ENCODE data around the gene B4GALNT3.
A peak's percentile ranks its signal among the peaks of the same experiment; 100 is the strongest.

B4GALNT3 gene

DNA sequence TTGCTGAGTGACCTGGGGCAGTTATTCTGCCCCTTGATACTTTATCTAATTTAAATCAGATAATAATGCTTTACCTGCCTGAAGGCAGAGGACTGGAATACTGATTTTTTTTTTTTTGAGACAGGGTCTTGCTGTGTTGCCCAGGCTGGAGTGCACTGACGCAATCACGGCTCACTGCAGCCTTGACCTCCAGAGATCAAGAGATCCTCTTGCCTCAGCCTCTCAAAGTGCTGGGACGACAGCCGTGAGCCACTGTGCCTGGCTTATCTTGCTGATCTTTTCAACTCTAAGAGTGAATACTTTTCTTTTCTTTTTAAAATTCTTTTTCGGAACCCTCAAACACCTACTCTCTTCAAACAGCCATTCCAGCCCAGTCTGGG, 699 bp upstream of the B4GALNT3 start:
- H3K36me3 Mint-ChIP-seq (ENCODE audit: insufficient read depth), result peaks cover 3% of the 10 kb centered on the region
- peak overlapping the region; percentile 29 to 58 for H3K27ac Mint-ChIP-seq
- ATAC-seq (replicated peaks), result no peak
- no peak for DNase-seq
- no peaks in the 10 kb centered on the region for H3K9me3 Mint-ChIP-seq
- H3K4me3 Mint-ChIP-seq, result peak overlapping the region; percentile 80 to 93
- H3K4me1 Mint-ChIP-seq (ENCODE audit: low read depth in 2 of 2), result peaks cover 20 to 38% of the 10 kb centered on the region in 2 donors
- H3K27me3 Mint-ChIP-seq, result peaks cover 0 to 8% of the 10 kb centered on the region in 2 donors

DNA sequence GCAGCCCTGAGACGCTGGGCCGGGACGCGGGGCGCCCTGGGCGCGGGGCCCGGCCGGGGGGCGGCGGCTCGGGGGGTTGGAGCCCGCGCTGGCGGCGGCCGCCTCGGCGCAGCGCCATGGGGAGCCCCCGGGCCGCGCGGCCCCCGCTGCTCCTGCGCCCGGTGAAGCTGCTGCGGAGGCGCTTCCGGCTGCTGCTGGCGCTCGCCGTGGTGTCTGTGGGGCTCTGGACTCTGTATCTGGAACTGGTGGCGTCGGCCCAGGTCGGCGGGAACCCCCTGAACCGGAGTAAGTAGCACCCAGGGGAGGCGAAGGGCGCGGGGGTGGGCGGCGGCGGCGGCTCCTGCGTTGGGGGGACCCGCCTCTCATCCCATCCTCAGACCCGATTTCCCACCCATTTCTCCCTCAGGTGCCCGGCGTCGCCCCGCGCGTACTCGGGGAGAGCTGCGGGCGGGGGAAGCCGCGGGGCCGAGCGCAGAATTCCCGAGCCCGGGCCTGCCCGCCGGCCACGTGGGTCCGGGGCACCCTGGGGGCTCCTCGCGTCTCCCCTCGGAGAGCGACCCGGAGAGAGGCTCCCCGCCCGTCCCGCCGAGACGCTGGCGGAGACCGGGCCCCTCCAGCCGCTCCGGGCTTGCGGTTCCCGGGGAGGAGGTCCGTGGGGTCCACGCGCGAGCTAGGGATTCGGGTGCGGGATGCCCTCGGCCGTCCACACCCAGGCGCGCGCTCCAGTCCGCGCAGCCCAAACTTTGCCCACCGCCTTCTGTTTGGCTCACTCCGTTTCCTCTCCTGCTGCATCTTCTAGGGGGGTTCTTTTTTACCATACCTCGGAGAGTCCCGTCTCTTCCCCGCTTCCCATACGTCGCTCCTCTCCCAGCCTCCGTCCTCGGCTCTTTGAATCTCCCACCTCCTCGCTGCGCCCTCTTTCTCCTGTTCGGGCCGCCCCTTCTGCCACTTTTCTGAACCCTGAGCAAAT, 807 bp downstream of the B4GALNT3 start:
- DNase-seq, result peak; percentile 32 to 41 (median 37)
- Mint-ChIP-seq H3K36me3 (ENCODE audit: insufficient read depth) (no peaks in the 10 kb centered on the region), H3K9me3 (no peaks in the 10 kb centered on the region), H3K4me1 (ENCODE audit: low read depth in 2 of 2) (peaks cover 24 to 34% of the 10 kb centered on the region in 2 donors), H3K27ac (peak overlapping the region; percentile 59 to 86), H3K4me3 (peak overlapping the region; percentile 86 to 93), H3K27me3 (peaks cover 0 to 8% of the 10 kb centered on the region in 2 donors)
- ATAC-seq (replicated peaks), result peak; percentile 75

- H3K27ac Mint-ChIP-seq, result peak overlapping the region; percentile 59 to 86
- H3K4me3 Mint-ChIP-seq, result peak overlapping the region; percentile 86 to 93
- H3K4me1 Mint-ChIP-seq (ENCODE audit: low read depth in 2 of 2), result peaks cover 24 to 34% of the 10 kb centered on the region in 2 donors
- H3K36me3 Mint-ChIP-seq (ENCODE audit: insufficient read depth), result no peaks in the 10 kb centered on the region
- no peak for DNase-seq
- peaks cover 0 to 8% of the 10 kb centered on the region in 2 donors for H3K27me3 Mint-ChIP-seq
- no peak for ATAC-seq (replicated peaks)
- H3K9me3 Mint-ChIP-seq, result no peaks in the 10 kb centered on the region
Measured at GRCh38 chr12:461425-461824, 1.7 kb downstream of the B4GALNT3 start.

DNA sequence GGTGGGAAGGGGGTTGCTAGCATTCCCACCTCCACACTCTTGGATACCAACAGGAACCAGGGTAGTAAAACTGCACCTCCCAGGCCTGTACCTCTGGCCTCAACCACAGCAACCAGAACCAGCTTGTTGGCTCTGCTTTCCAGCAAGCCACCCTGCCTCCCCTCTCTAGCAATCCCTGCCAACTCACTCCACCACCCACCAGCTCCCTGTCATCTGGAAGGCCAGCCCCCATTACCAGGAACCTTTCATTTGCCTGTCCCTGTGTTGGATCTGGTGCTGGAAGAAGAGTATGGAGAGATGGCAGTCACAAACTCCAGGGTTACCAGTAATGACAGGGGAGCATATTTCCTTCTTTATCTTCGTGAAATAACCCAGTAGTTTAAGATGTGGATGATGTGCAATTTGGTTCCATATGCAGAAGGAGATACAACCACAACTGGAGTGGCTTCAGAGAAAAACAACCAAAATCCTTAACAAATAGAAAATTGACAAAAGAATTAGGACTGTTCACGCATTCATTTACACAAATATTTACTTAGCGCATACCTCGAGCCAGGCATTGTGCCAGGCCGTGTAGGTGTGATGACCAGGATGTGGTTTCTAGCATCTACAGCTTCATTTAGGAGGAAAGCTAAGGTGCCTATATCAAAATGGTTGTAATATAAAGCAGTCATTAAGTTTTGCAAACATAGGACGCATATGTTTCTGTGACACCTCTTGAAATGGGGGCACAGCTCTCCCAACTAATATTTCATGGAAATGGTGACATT, 3.4 kb downstream of the B4GALNT3 start:
- H3K4me1 Mint-ChIP-seq (ENCODE audit: low read depth in 2 of 2), result peaks cover 24 to 34% of the 10 kb centered on the region in 2 donors
- DNase-seq (peak in 2 of 3 experiments; percentile 21 to 26), ATAC-seq (replicated peaks) (peak; percentile 40)
- H3K9me3 Mint-ChIP-seq, result no peaks in the 10 kb centered on the region
- peaks cover 0 to 8% of the 10 kb centered on the region in 2 donors for H3K27me3 Mint-ChIP-seq
- no peak overlapping the region for H3K27ac Mint-ChIP-seq
- H3K4me3 Mint-ChIP-seq, result no peak overlapping the region
- no peaks in the 10 kb centered on the region for H3K36me3 Mint-ChIP-seq (ENCODE audit: insufficient read depth)

GRCh38 chr12:464484-465267, 4.9 kb downstream of the B4GALNT3 start:
- no peaks in the 10 kb centered on the region for H3K36me3 Mint-ChIP-seq (ENCODE audit: insufficient read depth)
- no peak for DNase-seq
- peaks cover 21 to 28% of the 10 kb centered on the region in 2 donors for H3K4me1 Mint-ChIP-seq (ENCODE audit: low read depth in 2 of 2)
- no peak for ATAC-seq (replicated peaks)
- no peaks in the 10 kb centered on the region for H3K9me3 Mint-ChIP-seq
- H3K27ac Mint-ChIP-seq, result no peak overlapping the region
- H3K27me3 Mint-ChIP-seq, result peaks cover 0 to 8% of the 10 kb centered on the region in 2 donors
- no peak overlapping the region for H3K4me3 Mint-ChIP-seq

DNA sequence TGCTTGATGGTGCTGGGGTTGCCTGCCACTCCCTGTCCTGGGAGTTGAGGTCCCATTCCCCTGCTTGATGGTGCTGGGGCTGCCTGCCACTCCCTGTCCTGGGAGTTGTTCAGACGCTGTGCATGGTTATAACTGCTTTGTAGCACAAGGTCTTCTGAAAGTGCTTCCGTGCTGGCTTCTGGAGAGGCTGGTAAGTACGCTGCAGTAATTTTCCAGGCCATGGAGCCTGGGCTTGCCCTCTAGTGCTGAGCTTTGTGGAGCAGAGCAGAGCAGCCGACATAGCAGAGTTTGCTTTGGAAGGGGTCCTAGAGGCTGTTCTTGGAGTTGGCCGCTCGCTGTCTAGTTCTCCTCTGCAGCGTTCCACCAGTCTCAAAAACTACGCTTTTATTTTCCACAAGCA, 6.3 kb downstream of the B4GALNT3 start:
- ATAC-seq (replicated peaks), result no peak
- Mint-ChIP-seq H3K4me3 (no peak overlapping the region), H3K9me3 (no peaks in the 10 kb centered on the region), H3K4me1 (ENCODE audit: low read depth in 2 of 2) (peaks cover 19 to 25% of the 10 kb centered on the region in 2 donors), H3K27ac (no peak overlapping the region), H3K36me3 (ENCODE audit: insufficient read depth) (no peaks in the 10 kb centered on the region), H3K27me3 (peaks cover 0 to 4% of the 10 kb centered on the region in 2 donors)
- no peak for DNase-seq

GRCh38 chr12:466762-467161, 7.0 kb downstream of the B4GALNT3 start:
- no peaks in the 10 kb centered on the region for H3K27me3 Mint-ChIP-seq
- no peak overlapping the region for H3K4me3 Mint-ChIP-seq
- no peaks in the 10 kb centered on the region for H3K9me3 Mint-ChIP-seq
- DNase-seq, result no peak
- no peaks in the 10 kb centered on the region for H3K36me3 Mint-ChIP-seq (ENCODE audit: insufficient read depth)
- ATAC-seq (replicated peaks), result no peak
- H3K4me1 Mint-ChIP-seq (ENCODE audit: low read depth in 2 of 2), result peaks cover 15 to 23% of the 10 kb centered on the region in 2 donors
- no peak overlapping the region for H3K27ac Mint-ChIP-seq

DNA sequence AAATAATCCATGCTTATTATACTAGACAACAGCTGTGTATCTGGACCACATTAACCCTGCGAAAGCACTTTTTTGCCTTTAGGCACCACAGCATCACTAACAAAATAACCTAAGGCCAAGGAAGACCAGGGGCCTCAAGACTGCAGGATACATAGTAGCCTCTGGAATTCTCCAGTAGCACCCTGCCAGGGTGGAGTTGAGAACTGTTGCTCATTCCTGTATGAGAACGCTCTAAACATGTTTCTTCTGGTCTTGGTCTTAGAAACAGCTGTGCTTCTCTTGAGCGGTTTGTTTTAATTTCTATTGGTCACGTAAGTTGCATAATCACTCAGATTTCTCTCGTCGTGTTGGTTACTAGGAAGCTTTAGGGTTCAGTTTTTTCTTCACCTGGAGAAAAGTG, 7.9 kb downstream of the B4GALNT3 start:
- ATAC-seq (replicated peaks), result no peak

DNA sequence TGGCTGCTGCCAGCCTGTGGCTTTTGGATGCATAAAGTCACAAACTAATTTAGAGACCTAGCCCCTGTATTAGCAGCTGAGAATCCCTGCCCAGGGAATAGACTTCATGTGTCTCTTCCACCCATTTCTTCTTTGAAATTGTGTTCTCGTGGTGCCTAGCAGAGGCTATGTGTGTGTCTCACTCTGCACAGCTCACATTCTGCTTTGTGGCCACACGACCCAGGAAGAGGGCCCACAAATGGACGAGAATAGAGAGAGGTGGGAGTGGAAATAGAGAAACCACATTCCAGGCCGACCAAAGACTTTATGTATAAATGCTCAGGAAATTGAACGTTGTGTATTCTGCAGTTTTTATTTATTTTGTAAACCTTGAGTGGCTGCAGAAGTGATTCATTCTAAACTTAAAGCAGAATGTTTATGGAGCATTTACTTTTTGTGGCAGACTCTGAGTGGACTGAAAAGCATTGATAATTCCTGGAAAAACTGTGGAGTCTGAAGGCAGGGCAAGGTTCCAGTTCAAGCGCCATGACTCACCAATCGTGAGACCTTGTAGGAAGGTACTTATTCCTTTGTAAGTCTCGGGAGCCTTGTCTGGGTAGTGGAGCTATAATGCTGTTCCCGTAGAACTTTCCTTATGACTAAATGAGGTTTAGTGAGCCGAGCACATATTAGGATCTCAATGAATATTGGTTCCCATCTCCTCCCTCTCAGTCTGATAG, 9.1 kb downstream of the B4GALNT3 start:
- Mint-ChIP-seq H3K36me3 (ENCODE audit: insufficient read depth) (no peaks in the 10 kb centered on the region), H3K4me3 (no peak overlapping the region), H3K27me3 (peaks cover 0 to 8% of the 10 kb centered on the region in 2 donors), H3K9me3 (no peaks in the 10 kb centered on the region), H3K27ac (no peak overlapping the region), H3K4me1 (ENCODE audit: low read depth in 2 of 2) (peaks cover 4 to 5% of the 10 kb centered on the region in 2 donors)
- ATAC-seq (replicated peaks) (no peak), DNase-seq (no peak)

More for the DNA sequence above, 7.9 kb downstream of the B4GALNT3 start:
- H3K9me3 Mint-ChIP-seq, result no peaks in the 10 kb centered on the region
- H3K4me1 Mint-ChIP-seq (ENCODE audit: low read depth in 2 of 2), result peaks cover 13 to 18% of the 10 kb centered on the region in 2 donors
- no peak overlapping the region for H3K27ac Mint-ChIP-seq
- no peaks in the 10 kb centered on the region for H3K36me3 Mint-ChIP-seq (ENCODE audit: insufficient read depth)
- H3K27me3 Mint-ChIP-seq, result no peaks in the 10 kb centered on the region
- H3K4me3 Mint-ChIP-seq, result no peak overlapping the region
- no peak for DNase-seq

GRCh38 chr12:470133-470532, 10.4 kb downstream of the B4GALNT3 start:
- H3K4me3 Mint-ChIP-seq, result no peak overlapping the region
- no peaks in the 10 kb centered on the region for H3K4me1 Mint-ChIP-seq (ENCODE audit: low read depth in 2 of 2)
- no peaks in the 10 kb centered on the region for H3K36me3 Mint-ChIP-seq (ENCODE audit: insufficient read depth)
- H3K27ac Mint-ChIP-seq, result no peak overlapping the region
- no peak for ATAC-seq (replicated peaks)
- DNase-seq, result no peak
- no peaks in the 10 kb centered on the region for H3K9me3 Mint-ChIP-seq
- peaks cover 0 to 18% of the 10 kb centered on the region in 2 donors for H3K27me3 Mint-ChIP-seq

- DNase-seq (no peak), ATAC-seq (replicated peaks) (no peak)
- H3K4me3 Mint-ChIP-seq, result no peak overlapping the region
- H3K9me3 Mint-ChIP-seq, result no peaks in the 10 kb centered on the region
- peaks cover 0 to 2% of the 10 kb centered on the region in 2 donors for H3K4me1 Mint-ChIP-seq (ENCODE audit: low read depth in 2 of 2)
- no peak overlapping the region for H3K27ac Mint-ChIP-seq
- H3K36me3 Mint-ChIP-seq (ENCODE audit: insufficient read depth), result no peaks in the 10 kb centered on the region
- H3K27me3 Mint-ChIP-seq, result peaks cover 0 to 36% of the 10 kb centered on the region in 2 donors
Measured at GRCh38 chr12:473198-473597, 13.5 kb downstream of the B4GALNT3 start.

DNA sequence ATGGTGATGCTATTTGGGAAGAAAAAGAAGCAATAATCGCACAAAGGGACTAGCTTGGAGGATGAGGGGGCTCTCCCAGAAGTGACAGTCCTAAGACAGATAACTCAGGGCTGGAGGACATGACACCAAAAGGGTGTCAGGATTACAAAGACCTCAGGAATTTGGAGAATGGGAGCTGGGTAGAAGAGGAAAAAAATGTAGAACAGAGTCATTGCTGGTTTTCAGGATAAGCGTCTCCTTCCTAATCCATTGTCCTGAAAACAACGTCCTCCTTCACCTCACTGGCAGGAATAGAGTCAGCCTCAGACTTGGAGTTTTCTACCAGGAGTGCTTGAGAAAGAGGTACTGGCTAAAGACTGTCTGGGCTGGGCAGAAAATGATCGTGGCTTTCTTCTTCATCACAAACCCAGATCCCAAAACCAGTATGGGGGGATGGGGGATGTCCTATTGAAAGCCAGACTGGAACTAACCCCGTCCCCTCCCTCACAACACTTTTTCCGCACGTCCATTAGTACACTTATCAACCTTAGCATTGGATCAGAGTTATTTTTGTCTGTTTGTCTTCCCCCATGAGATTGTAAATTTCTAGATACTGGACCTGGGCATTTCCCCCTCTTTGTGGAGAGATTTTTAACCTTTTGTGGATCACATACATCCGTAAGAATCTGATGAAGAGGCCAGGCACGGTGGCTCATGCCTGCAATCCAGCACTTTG, 14.3 kb downstream of the B4GALNT3 start:
- H3K27ac Mint-ChIP-seq, result peak overlapping the region in 1 of 2 donors; percentile 4
- H3K36me3 Mint-ChIP-seq (ENCODE audit: insufficient read depth), result no peaks in the 10 kb centered on the region
- no peaks in the 10 kb centered on the region for H3K9me3 Mint-ChIP-seq
- peaks cover 0 to 2% of the 10 kb centered on the region in 2 donors for H3K4me1 Mint-ChIP-seq (ENCODE audit: low read depth in 2 of 2)
- peaks cover 0 to 44% of the 10 kb centered on the region in 2 donors for H3K27me3 Mint-ChIP-seq
- ATAC-seq (replicated peaks) (no peak), DNase-seq (no peak)
- H3K4me3 Mint-ChIP-seq, result no peak overlapping the region
